NCI-H510A treated with DMSO at 0.1 percent for 48 hours (cell line): Measurements from ENCODE around the gene BMPR1B.

Experiments
- DNase-seq: peaks from one replicate; lab custom pipeline; 2025; lab: John Stamatoyannopoulos, UW

The BMPR1B gene

DNA sequence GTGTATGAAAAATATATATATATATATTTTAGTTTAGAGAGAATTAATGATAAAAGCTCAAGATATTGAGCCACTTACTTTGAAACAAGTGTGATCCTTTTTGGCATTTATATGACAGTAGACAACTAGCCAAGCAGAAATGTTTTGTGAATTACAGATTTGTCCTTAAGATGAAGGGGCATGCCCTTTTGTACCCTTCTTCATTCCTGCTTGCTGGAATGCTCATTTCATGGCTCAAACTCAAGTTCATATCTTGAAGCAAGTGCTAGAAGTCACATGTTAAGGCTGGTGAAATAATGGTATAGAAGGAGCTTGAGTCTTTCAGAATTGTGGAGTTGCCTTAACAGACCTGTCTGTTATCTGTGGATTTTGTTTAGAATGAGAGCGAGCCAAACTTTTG is 203.0 kb downstream of the BMPR1B start:
- DNase-seq: no peak

DNA sequence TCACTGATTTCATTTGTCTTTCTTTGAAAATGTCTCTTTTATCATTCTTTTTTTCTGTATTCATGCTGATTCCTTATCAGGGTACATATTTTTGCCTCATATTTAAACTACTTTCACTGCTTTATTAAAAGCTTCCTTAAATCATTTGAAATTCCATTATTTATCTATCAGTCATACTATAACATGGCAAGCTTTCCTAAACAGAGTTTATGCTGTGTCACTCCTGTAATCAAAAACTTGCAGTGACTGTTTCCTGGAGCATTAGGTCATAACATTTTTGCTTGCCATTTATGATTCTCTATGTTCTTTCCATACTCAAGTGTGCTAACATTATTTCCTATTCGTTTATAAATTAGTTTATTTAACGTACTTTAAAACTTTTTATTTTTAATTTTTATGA is 203.7 kb downstream of the BMPR1B start:
- DNase-seq: no peak

DNA sequence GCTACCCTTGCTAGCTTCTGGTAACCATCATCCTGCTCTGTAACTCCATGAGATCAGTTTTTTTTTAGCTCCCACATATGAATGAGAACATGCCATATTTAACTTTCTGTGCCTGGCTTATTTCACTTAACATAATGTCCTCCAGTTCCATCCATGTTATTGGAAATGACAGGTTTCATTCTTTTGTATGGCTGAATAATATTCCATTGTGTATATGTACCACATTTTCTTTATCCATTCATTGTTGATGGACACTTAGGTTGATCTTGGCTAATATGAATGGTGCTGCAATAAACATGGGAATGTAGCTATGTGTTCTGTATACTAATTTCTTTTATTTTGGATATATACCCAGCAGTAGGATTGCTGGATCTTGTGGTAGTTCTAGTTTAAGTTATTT is 204.7 kb downstream of the BMPR1B start:
- no peak for DNase-seq

DNA sequence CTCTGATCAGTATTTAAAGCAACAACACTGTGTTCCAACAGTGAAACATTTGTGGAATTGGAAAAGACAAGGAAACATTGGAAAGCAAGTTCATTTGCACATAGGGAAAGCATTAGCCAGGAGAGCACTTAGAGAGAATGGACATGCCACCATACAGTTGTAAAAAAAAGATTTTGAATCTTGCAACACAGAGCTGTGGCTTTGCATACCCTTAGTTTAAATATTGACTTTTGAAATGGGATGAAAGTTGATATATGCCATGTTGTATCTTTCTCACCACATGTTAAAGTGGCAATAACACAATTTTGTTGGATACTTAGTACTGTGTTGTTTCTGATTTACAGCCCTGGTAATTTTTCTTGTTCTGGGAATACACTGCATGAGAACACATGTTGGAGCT is 208.1 kb downstream of the BMPR1B start:
- DNase-seq: no peak

DNA sequence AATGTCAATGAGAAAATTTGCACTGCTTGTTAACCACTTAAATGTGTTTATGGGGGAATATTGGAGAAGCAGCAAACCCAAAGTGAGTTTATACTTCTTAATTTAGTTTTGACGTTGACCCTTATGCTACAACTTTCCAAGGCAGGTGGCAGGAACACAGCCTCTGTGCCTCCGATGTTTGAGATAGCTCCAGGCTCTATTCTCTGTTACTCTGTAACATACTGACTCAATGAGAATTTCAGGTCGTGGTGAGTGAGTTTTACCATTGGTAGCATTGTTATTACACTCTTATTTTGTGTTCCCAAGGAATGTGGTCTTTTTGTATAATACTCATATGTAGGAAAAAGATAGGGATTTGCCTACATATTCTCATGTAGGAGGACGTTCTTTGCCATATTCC is 210.7 kb downstream of the BMPR1B start:
- DNase-seq: no peak

DNA sequence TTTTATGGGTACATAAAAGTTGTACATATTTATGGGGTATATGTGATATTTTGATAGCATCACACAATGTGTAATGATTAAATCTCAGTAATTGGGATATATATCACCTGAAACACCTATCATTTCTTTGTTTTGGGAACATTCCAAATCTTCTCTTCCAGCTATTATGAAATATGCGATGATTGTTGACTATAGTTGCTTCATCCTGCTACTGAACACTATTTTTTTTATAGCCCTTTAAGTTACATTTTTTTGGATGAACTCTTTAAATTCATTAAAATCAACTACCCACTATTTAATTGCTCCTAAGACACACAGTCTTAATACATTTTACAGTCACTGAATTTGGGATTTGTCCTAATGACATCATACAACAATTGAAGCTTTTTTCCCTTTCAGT is 212.9 kb downstream of the BMPR1B start:
- DNase-seq: no peak

DNA sequence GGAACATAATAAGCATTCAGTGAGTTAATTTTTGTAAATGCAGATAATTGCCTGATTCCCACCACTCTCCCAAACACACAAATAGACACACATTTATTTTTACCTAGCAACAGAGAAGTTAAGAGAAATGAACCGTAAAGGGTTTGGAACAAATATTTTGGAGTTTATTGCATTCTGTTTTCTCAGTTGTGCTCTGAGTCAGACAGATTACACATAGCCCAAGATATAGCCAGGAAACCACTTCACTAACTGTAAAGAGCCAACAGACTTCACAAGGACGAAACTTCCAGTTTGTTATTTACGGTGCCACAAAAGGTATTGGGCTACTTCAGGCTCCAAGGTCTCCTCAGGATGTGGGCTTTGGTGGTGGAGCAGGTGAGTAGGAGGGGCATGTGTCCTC is 217.0 kb downstream of the BMPR1B start:
- DNase-seq: no peak

DNA sequence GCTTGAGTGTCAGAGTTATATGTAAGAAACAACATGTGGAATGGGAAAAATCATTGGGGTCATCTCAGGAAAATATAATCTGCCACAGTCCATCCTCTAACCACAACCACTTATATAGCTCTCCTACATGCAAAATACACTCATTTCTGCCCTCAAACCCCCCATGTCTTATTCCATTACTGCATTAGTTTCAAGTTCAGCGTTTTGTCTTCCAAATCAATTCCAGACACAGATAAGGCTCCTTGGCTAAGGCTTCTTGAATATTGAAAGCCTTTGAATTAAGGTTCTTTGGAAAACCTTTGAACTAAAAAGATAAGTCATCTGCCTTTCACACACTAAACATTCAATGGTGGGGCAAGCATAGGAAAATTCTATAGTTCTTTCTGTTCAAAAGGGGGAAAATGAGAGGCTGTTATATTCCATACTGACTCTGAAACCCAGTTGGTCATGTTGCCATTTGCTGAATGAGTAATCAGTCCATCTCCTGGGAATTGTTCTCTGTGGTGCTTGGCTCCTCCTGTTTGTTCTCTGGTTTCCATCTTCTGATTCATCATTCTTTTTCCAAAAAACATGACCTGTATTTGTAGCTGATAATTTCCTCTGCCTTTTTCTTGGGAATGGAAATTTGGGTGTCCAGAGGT is 218.7 kb downstream of the BMPR1B start:
- no peak for DNase-seq

DNA sequence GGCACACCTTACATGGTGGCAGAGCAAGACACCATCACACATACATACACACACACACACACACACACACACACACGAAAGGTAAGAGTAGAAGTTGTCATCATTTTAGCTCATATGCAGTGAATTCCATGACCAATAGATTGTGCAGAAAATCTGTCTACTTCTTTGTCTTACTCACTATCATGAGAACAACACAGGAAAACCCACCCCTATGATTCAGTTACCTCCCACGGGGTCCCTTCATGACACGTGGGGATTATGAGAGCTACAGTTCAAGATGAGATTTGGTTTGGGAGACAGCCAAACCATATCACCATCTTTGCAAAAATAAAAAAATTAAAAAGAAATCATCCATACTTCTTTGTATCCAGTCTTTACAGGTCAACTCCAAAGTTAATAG is 221.1 kb downstream of the BMPR1B start:
- no peak for DNase-seq

DNA sequence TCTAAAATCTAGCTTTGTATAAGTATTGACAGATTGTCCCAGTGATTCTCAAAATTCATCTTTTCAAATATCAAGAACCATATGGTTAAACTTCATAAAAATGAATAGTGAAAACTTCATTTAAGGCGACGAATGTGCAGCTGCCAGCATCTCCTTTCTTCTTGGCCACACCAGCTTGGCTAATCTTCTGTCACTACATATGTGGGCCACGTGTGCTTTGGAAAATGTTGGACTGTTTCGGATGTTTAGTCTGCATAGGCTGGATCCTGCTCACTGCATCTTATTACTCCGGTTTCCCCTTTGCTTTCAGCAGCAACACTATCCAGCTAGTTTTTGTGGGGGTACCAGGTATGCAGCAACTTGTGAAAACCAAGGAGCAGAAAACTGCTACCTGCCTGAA is 221.9 kb downstream of the BMPR1B start:
- no peak for DNase-seq

DNA sequence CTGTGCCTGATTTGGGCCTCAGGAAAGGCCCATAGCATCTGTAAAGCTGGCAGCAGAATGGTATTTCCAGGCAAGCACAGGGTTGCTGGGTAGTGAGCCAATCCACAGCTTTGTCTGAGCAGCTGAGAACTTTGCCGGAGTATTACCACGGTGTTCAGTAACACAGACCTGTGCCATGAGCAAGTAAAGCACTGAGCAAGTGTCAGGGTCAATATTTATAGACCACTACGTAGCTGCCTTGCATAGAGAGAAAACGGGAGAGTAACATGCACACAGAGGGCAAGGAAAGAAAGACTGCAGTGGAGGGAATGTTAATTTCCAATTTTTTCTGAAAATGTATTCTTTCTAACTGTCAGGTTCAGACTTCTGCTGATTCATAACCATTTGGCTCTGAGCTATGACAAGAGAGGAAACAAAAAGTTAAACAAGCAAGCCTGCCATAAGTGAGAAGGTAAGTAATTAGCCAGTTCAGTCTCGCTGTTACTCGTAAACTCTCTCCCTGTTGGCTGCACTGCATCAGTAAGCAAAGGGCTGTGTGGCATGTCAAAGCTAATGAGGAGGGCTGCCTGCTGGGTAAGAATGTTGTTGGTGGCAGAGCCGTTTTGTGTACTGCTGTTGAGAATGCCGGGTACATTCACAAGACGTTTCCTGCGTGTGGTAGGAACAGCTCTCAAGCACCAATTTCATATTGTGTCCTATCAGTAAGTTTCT is 238.1 kb downstream of the BMPR1B start:
- peak; percentile 76 for DNase-seq

DNA sequence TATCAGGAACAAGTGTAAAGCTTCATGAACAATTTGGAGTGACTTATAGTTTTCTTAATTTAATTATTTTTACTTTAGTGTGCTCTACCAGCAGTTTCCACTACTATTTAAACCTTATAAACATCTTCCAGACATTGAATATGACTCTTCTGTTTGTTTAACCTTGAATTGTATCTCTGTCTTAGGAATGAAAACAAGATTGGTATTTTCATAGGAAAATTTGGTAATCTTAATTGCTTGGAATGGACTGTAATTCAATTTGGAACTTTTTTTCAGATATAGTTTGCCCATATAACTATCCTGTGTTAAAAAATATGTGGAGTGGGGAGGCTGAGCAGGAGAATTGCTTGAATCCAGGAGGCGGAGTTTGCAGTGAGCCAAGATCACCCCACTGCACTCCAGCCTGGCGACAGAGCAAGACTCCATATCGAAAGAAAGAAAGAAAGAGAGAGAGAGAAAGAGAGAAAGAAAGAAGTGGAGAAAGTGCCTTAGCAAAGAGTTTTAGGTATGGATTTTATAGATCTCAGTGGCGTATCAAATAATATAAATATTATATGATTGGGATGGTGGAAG is 242.4 kb downstream of the BMPR1B start:
- DNase-seq: no peak

DNA sequence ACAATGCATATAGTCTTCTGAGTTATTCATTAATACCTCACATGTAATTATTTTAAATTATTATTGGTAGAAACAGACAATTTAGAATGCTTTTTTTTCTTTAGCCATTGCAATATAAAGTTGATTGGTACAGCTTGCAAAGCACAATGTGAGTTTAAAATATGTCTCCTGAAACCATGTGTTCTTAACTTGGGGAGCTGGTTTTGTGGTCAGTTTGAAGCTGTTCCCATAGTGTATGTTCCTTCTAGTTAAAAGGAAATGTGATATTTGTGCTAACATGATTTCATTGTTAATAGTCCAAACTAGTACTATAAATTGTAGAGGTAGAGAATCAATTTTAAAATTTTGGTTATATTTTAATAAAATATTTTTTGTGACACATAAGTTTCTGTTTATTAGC is 247.2 kb downstream of the BMPR1B start:
- DNase-seq: no peak

DNA sequence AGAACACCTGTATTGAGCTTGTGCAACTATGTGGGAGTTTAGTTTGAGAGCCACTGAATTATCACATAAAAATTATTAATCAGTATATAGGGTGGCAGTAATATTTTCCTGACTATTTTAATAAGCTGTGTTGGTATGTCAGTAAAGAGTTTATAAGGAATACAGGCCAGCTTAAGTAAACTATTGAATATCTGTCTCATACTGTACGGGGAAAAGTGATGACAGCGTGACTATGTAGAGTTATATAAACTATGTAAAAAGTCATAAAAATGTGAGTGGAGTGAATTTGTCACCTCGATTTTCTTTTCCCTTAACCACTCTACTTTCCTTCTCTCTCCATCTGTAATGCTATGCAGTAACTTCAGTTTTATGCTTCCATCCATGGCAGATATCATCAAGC is 250.2 kb downstream of the BMPR1B start:
- no peak for DNase-seq

DNA sequence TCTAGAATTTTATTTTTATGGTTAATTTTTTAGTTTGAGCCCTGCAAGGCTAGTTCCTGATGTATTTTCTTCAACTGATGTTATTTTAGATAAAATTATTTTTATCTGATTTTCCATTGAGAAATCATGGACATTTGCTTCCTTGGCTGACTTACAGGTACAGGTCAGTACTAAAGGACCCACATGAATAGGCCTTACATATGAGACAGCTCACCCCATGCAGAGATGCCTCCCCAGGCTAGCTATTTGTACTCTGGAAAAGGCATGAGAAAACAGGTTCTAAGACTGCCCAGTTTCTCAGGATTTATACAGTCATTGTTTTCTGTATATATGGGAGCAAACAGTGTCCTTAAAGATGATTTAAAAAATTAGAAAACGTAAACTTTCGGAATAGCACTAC is 255.5 kb downstream of the BMPR1B start:
- DNase-seq: no peak

DNA sequence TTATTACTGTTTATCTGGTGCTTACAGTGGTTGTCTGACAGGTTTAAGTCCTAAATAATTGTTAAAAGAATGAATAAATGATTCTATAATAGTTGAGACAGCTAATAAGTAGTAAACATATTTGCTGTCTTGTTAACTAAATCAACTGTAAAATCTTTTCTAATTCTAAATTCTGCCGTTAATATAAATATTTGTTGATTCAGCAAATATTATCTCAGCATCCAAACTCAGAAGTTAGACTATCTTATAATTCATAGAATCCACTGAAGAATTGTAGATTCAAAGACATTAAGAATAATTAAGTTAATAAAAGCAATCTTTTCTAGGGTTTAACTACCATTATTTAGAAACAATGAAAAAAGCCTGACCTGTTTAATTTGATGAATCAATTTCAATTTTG is 256.3 kb downstream of the BMPR1B start:
- no peak for DNase-seq

DNA sequence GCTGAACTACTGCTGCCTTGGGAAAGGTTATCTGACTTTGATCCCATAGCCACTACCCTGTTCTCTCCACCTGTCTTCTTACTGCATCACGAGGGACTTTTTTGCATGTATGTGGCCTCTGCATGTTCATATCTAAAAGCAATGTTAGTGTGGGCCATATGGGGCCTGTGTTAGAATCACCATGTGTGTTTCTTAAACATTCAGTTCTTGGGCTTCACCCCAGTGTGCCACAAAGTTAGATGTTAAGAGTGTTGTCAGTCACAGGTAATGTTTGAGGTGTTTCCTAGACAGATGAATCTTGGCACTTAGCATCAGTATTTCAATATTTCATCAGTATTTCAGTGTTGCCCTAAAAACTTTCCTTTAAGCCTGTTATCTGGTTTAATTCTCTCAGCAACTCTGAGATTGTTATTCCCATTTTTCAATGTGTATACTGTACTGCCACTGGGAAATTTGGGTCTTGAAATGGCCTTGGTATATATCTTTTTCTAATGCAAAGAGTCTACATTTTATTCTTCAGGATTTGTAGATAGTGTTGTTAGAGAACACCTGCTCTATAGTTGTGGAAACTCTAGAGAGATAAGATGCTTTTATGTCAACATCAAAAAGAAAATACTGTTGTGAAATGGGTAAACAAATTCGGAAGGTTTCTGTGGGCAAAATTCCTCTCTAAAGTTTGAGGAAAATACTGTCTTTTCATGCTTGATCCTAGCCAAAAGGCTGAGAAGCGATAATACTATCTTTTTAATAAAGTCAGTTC is 259.7 kb downstream of the BMPR1B start:
- DNase-seq: peak; percentile 20

DNA sequence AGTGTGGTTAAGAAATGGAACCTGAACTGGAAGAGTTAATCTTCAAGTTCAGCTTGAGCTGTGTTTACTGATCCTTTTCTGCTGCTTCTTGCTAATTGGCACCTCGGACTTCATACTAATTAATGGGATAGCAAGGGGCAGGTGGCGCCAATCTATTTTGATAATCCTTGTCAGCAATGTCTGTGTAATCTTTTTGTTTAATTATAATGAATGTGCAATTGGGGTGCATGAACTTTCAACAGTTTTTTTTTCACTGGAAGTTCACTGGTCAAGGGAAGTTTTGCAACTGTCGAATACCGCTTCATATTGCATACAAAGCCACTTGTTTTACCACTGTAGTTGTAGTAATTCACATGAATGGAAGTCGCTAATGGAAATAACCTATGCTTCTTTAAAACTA is 261.0 kb downstream of the BMPR1B start:
- DNase-seq: peak; percentile 26

DNA sequence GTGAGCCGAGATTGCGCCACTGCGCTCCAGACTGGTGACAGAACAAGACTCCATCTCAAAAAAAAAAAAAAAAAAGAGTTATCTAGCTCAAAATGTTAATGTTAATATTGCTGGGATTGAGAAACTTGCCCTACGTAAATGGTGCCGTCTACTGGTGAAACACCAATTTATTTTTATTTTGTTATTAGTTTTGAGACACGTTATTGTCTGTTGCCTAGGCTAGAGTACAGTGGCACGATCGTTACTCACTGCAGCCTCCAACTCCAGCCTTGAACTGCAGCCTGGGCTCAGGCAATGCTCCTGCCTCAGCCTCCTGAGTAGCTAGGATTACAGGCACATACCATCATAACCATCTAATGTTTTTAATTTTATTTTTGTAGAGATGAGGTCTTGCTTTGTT is 262.8 kb downstream of the BMPR1B start:
- DNase-seq: no peak

DNA sequence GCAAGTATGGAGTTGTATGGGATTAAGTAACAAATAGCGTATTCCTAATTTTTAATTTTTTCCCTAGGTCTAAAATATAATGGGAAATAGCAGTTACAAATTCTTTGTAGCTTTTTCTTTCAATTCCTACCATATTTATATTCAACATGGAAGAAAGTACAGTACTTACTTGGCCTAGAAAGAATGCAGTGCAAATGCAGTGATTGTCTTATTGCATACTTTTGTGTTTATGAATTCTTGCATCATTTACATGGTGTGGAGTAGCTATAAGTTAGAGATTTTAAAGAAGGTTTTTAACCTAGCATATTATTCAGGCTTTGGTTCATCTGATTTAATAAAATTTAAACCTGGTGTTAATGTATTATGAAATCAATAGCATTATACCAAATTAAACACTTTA is 263.3 kb downstream of the BMPR1B start:
- no peak for DNase-seq

DNA sequence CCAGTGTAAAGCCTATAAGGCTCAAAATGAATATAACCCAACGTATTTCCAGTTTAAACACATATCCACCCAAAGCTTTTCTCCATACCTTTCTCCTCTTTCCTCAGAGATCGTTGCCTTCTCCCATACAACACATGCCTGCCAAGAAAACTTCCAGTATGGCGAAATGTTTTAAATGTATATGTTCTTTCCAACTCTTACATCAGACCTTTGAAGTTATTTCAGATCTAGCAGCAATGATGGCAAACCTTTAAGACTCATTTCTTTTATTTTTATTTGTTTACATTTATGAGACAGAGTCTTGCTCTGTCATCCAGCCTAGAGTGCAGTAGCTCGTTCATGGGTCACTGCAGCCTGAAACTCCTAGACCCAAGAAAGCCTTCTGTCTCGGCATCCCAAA is 265.4 kb downstream of the BMPR1B start:
- no peak for DNase-seq

DNA sequence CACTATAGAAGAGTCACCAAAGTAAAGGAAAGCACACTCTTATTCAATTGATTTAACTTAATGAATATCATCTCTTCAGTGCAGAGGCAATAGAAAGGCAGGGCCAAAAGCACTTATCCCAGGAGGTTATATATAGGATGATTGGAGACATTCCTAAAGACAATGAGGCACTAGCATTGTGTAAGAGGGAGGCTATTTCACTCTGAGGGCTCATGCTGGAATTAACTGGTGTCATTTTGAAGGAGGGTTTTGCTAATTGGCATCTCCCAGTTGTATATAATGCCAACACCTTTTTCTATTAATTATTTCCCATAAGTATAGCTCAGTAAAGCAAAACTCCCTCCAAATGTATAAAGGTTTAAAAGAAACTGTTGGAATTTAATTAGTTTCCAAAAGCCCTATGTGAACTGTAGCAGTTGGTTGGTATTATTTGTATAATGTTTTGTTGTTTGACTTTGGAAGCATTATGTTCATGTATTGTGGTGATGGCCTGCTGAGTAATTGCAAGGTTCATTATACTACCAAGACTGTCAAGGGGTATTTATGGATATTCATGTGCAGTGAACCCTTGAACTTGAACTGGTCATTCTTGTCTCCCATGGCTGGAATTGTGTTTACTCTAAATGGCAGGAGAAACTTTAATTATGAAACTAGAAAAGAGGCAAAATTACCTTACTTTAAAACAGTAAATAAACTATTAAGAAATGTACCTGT is 270.3 kb downstream of the BMPR1B start:
- peak; percentile 30 for DNase-seq
